ENCODE results near the gene SREBF2.

Gene SREBF2

DNA sequence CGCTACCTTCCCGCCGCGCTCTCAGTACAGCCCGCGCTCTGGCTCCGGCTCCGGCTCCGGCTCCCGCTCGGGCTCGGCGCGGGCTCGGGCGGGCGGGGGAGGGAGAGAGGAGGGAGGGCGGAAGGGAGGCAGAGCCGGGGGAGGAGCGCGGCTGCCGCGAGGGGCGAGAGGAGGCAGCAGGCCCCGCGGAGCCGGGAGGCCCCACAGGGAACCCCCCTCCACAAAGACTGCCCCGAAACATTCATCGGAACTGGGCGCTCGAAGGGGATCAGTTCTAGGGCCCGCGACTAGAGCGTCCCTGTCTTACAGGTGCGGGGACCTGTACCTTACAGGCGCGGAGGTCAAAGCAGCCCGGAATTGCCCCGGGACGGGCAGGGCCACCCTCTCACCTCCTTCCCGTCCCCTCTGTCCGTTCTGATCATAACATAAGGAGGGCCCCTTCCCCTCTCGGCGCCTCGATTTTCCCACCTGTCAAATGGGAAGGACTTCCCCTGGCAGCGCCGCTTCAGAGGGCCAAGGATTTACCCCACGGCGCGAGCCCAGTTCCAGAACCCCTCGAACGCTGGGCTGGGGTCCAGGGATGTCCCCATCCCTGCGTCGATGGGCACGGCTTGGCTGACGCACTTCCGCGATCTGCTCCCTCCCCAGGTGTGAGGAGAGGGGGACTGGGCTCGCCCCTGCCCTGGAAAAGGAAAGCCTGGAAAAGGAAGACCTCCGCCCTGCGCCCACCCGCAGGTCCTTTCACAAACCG, 82.3 kb downstream of the SREBF2 start, which contains the start of gene SHISA8:
Gene SHISA8, minus strand, starts transcription at position 40 of the 751 bp plus-strand sequence. CDS start 407 bp downstream, outside the sequence.
- peaks cover 2% of the 10 kb centered on the region; the same call in 1 of the 2 replicates for H3K27me3 ChIP-seq (replicated peaks; ENCODE audit: control insufficient read depth, insufficient read depth, low read length)

DNA sequence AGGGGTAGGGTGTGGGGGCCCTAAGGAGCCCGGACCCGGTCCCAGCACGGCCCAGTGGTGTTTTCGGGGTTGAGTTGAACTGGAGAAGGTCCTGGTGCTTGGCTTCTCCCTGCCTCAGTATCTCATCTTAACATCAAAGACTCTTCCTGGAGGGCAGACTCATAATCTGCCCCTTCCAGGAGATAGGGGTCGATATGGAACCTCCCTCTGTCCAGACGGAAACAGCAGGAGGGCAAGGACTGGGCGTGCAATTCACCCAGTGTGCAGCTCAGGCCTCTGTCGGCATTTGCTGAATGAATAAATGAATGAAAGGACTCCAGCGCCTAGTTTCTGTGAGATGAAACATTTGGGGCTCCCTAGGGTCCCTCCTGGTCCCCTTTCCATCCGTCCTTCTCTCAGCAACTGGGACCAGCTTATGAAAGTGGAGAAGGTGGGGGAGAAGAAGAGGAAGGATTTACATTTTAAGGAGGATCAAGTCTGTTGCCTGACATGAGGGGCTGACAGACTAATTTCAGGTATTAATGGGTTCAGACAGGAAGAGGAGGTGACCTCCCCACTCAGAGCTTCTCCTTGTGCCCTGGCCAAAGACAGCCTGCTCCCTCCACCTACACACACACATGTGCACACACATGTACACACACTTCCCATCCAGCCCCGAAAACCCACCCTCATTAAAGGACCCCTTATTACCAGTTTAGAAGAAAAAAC, 83.0 kb downstream of the SREBF2 start:
- DNase-seq (ENCODE audit: extremely low read depth, insufficient read length), result peak; percentile 20
- peaks cover 2% of the 10 kb centered on the region; the same call in 1 of the 2 replicates for H3K27me3 ChIP-seq (replicated peaks; ENCODE audit: control insufficient read depth, insufficient read depth, low read length)
- TF ChIP-seq, protein P1, sequence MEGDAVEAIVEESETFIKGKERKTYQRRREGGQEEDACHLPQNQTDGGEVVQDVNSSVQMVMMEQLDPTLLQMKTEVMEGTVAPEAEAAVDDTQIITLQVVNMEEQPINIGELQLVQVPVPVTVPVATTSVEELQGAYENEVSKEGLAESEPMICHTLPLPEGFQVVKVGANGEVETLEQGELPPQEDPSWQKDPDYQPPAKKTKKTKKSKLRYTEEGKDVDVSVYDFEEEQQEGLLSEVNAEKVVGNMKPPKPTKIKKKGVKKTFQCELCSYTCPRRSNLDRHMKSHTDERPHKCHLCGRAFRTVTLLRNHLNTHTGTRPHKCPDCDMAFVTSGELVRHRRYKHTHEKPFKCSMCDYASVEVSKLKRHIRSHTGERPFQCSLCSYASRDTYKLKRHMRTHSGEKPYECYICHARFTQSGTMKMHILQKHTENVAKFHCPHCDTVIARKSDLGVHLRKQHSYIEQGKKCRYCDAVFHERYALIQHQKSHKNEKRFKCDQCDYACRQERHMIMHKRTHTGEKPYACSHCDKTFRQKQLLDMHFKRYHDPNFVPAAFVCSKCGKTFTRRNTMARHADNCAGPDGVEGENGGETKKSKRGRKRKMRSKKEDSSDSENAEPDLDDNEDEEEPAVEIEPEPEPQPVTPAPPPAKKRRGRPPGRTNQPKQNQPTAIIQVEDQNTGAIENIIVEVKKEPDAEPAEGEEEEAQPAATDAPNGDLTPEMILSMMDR (IDR thresholded peaks at IDR 0.05; ENCODE audit: insufficient read depth, low read length, poor library complexity, severe bottlenecking), result no peak
- no peaks in the 10 kb centered on the region for H3K36me3 ChIP-seq (ENCODE audit: control insufficient read depth, insufficient read depth, low read length)
- no peak overlapping the region for H3K4me3 ChIP-seq (replicated peaks; ENCODE audit: low read depth, low read length)

More for the DNA sequence above, 82.3 kb downstream of the SREBF2 start, which contains the start of gene SHISA8:
- peak; percentile 80 for DNase-seq (ENCODE audit: extremely low read depth, insufficient read length)
- TF ChIP-seq, protein P1 (IDR thresholded peaks at IDR 0.05; ENCODE audit: insufficient read depth, low read length, poor library complexity, severe bottlenecking), result no peak
- Histone ChIP-seq H3K36me3 (ENCODE audit: control insufficient read depth, insufficient read depth, low read length) (no peaks in the 10 kb centered on the region), H3K4me3 (replicated peaks; ENCODE audit: low read depth, low read length) (peak within 1 kb of the TSS; percentile 52)

DNA sequence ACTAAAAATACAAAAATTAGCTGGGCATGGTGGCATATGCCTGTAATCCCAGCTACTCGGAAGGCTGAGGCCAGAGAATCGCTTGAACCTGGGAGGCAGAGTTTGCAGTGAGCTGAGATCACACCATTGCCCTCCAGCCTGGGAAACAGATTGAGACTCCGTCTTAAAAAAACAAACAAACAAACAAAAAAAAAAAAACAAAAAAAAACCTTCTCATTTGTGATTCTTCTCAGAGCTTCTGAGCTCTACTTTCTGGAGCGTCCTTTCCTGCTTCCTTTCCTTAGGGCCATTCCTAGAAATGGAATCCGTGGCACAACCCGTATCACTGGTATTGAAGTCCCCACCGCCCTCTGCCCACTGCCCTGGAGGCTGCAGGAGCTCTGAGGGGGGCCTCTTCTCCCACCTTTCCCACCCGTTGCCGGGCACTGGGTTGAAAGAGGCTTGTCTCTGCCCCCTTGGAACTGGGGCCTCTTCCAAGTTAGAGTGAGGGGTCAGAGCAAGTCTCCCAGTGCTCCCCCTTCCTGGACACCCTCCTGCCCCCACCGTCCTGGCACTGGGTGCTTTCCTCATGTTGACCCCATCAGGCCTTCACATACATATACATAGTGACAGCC, 83.9 kb downstream of the SREBF2 start:
- Histone ChIP-seq H3K36me3 (ENCODE audit: control insufficient read depth, insufficient read depth, low read length) (no peaks in the 10 kb centered on the region), H3K27me3 (replicated peaks; ENCODE audit: control insufficient read depth, insufficient read depth, low read length) (peaks cover 2% of the 10 kb centered on the region; the same call in 1 of the 2 replicates), H3K4me3 (replicated peaks; ENCODE audit: low read depth, low read length) (no peak overlapping the region)
- TF ChIP-seq, protein P1 (IDR thresholded peaks at IDR 0.05; ENCODE audit: insufficient read depth, low read length, poor library complexity, severe bottlenecking), result no peak
- no peak for DNase-seq (ENCODE audit: extremely low read depth, insufficient read length)

DNA sequence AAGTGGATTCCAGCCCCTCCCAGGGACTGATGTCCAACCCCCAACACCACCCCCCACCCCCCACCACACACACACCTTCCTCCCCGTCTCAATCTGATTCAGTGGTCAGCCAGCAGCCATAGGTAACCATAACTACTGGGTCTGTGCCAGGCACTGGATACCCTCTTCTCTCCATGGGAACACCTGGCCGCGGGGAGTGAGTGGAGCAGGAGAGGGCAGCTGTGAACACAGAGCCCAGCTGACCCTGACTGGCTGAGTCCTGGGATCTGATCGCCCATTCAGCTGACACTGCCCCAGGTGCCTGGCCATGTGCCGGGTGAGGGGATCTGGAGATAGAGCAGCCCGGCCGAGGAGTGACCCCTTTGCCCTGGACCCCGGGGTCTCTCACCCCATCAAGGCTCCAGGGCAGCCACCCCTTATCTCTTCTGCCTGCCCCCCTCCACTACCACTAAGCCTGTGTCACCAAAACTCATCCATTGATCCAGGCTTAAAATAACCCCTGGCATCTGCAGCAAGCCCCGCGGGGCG, 84.5 kb downstream of the SREBF2 start:
- no peak overlapping the region for H3K4me3 ChIP-seq (replicated peaks; ENCODE audit: low read depth, low read length)
- no peak for DNase-seq (ENCODE audit: extremely low read depth, insufficient read length)
- TF ChIP-seq, protein P1 (IDR thresholded peaks at IDR 0.05; ENCODE audit: insufficient read depth, low read length, poor library complexity, severe bottlenecking), result no peak
- H3K36me3 ChIP-seq (ENCODE audit: control insufficient read depth, insufficient read depth, low read length), result no peaks in the 10 kb centered on the region
- peaks cover 2% of the 10 kb centered on the region; the same call in 1 of the 2 replicates for H3K27me3 ChIP-seq (replicated peaks; ENCODE audit: control insufficient read depth, insufficient read depth, low read length)

DNA sequence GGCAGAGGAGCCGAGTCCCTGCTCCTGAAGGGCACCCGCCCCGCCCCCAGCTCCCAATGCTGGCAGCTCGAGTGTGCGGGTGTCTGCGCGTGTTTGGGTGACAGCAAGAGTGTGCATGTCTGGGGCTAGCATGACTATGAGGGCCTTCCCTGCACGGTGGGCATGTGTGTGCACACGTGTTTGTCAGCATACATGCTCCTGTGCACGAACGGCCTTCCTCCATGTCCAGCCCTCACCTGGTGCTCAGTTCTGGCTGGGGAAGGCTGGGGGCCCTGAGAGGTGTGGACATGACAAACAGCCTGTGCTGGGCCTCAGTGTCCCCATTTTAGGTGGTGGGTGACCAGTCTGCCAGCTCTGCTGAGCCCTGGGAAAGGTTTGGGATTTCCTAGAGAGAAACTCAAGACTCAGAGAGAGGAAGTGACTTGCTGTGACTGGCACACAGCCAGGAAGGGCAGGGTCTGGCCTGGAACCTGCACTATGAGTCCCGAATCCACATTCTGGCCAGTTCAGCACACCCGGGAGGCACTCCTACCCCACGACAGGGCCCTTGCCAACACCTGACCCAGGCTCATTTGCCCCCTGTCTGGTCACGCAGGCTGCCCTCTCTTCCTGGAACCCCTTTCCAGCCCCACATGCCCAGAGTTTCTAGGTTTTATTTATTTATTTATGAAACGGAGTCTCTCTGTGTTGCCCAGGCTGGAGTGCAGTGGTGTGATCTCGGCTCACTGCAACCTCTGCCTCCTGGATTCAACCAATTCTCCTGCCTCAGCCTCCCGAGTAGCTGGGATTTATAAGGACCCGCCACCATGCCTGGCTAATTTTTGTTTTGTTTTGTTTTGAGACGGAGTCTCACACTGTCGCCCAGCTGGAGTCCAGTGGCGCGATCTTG, 85.2 kb downstream of the SREBF2 start:
- peaks cover 2% of the 10 kb centered on the region; the same call in 1 of the 2 replicates for H3K27me3 ChIP-seq (replicated peaks; ENCODE audit: control insufficient read depth, insufficient read depth, low read length)
- TF ChIP-seq, protein P1 (IDR thresholded peaks at IDR 0.05; ENCODE audit: insufficient read depth, low read length, poor library complexity, severe bottlenecking), result no peak

More for the DNA sequence above, 85.2 kb downstream of the SREBF2 start:
- peak; percentile 67 for DNase-seq (ENCODE audit: extremely low read depth, insufficient read length)
- Histone ChIP-seq H3K4me3 (replicated peaks; ENCODE audit: low read depth, low read length) (no peak overlapping the region), H3K36me3 (ENCODE audit: control insufficient read depth, insufficient read depth, low read length) (peaks cover 3% of the 10 kb centered on the region)

Measured in GM06990 (cell line).